IPS-NIHi11 (cell line): Measurements from ENCODE around the gene PRSS21.

Experiments used
- DNase-seq: peaks from one replicate; pipeline ENCODE4 v3.0.0; 2012; ENCODE audit warnings: mixed read lengths, low spot score

PRSS21 gene

GRCh38 chr16:2845116-2845515, 28.1 kb downstream of the PRSS21 start:
- no peak for DNase-seq

GRCh38 chr16:2846511-2847310, 29.7 kb downstream of the PRSS21 start:
- peak; percentile 3 for DNase-seq

DNA sequence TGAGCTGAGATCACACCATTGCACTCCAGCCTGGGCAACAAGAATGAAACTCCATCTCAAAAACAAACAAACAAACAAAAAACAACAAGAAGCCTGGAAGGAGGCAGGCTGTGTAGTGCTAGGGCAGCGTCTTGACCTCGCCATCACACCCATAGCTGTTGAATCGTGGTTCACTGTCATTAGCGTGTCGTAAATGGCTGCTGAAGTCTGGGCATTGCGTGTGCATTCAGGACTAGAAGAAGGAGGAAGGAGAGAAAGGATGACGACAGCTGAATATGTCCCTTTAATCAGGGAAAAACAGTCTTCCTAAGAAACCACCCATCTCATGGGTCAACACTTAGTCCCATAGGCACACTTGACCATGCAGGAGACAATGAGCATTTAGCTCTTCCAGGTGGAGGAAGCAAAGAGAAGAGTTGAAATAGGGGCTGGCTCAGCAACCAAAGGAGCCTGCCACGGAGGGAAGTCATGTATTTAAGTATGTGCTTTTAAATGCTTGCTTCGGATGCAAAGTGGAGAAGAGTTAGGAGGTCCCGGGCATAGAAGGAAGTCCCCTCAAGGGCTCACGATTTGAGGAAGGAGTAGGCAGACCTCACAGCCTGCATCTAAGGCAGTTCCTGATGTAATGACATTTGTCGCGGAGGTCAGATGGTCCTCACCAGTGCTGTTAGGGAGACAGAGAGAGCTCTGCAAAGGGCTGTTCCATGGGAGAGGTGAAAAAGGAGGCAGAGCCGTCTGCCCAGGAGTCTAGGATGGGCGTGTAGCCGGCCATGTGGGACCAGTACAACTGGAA, 32.1 kb downstream of the PRSS21 start:
- peak; percentile 6 for DNase-seq

GRCh38 chr16:2852003-2852730, 35.1 kb downstream of the PRSS21 start:
- peak; percentile 7 for DNase-seq

- peak; percentile 65 for DNase-seq
Measured at GRCh38 chr16:2852731-2853507, 35.9 kb downstream of the PRSS21 start.

DNA sequence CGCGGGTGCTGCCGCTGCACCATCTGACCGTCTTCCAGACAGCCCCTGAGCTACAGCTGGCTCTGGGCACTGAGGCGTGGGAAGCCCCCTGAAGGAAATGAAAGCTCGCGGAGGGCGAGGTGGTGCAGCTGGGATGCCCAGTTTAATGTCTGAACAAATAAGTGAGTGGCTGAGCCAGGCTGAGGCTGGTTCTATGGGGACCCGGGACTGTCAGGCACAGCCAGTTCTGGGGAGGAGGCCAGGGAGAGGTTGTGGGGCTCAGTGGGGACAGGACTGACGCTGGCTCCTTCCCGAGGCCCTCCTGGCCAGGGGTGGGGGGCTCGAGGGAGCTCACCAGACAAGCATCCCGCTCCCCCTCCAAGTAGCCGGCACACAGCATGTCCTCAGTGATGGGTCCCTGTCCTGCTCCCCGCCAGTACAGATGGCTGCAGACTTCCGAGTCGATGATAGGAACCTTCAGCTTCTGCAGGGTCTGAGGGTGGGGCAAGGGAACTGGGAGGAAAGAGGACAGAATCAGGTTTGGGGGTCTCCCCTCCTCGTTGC, 36.6 kb downstream of the PRSS21 start:
- peak; percentile 1 for DNase-seq

- DNase-seq = peak; percentile 64
Measured at GRCh38 chr16:2854700-2855309, 37.8 kb downstream of the PRSS21 start.

GRCh38 chr16:2855536-2855935, 38.5 kb downstream of the PRSS21 start:
- no peak for DNase-seq

GRCh38 chr16:2856061-2856670, 39.1 kb downstream of the PRSS21 start:
- DNase-seq = peak; percentile 84

GRCh38 chr16:2856686-2857450, 39.8 kb downstream of the PRSS21 start:
- no peak for DNase-seq

DNA sequence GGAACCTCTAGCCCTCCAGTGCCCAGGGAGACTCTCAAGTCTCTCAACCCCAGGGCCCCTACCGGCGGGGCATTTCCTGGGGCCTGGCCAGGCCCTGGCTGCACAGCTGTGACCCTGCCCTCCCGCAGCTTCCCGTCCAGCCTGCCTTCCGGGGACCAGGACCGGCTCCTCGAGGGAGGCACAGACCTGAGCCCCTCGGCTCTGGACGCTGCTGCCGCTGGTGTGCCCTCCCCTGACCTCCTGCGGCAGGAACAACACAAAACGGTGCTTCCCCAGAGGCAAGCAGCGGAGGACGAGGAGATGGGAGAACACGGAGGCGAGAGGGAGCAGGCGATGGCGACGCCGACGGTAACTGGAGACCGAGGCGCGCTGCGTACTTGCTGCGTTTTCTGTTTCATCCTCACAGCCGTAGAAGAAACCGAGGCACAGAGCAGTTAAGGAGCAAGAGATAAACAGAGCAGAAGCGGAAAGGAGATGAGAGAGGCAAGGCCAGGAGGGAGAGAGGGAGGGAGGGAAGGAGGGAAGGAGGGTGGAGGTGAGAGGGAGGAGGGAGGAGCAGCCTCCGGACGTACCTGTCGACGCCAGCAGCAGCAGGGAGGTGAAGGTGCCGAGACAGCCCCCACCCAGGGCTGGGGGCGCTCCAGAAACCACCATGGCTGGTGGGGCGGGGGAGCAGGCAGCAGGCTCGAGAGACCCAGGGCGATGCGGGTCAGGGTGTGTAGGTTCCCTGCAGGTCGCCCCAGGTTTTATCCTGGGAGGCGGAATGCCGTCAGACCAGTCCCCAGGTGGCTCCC, 40.6 kb downstream of the PRSS21 start, which contains the start of gene PRSS22:
Gene PRSS22 (minus strand): TSS at position 720 of the 794 bp plus-strand sequence. CDS start 66 bp downstream, at position 654.
- peak; percentile 61 for DNase-seq

GRCh38 chr16:2858245-2859025, 41.4 kb downstream of the PRSS21 start:
- peak; percentile 57 for DNase-seq

- no peak for DNase-seq
Measured at GRCh38 chr16:2859686-2860265, 42.7 kb downstream of the PRSS21 start.

DNA sequence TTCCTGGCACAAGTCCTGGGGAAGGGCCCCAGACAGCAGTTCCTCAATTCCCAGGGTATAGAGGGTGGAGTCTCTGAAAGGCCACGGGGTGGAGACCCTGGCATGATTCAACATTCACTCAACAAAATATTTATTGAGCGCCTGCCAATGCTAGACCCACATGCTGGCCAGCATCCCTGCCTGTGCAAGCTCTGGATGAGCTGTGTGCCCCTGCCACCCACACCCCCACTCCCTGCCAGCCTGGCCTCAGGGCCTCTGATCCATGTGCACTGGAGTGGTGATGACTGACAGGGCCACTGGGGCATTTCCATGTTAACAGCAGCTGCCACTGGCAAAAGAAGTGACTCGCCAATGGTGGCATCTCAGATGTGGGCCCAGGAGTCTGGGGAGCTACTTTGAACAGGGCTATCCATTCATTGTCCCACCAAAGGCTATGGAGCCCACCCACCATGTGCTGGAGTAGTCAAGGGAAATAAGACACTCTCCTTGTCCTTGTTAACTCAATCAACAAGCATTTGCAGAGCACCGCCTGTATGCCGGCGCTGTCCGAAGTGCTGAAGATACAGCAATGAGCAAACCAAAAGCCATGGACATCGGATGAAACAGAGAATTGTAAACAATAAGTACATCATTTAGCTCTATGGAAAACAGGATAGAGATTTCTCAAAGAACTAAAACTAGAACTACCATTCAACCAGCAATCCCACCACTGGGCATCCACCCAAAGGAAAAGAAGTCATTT, 44.0 kb downstream of the PRSS21 start:
- DNase-seq = no peak

GRCh38 chr16:2865651-2866050, 48.6 kb downstream of the PRSS21 start:
- no peak for DNase-seq

GRCh38 chr16:2866431-2866830, 49.4 kb downstream of the PRSS21 start:
- DNase-seq = no peak

DNA sequence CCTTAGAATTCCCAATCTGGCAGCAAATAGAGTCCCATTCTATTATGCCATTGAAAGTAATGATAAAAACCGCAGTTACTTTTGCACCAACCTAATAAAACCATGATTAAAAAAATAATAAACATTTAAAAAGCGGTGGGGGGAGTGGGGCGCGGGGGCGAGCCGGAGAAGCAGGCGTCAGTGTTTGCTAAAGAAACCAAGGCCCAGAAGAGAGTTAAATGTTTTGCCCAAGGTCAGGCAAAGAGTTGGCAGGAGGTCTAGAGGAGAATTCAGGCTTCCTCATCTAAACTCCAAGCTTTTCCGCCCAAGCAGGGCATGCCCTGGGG, 50.6 kb downstream of the PRSS21 start:
- no peak for DNase-seq
